RWPE2 (cell line): Measurements from ENCODE around the gene NRXN2.

Experiments used
- ATAC-seq: fragments of 200-7000 bp; cut with Tn5 transposase; 3 replicates; pipeline ENCODE4 v1.9.1; 2021; ENCODE audit warnings: low read depth
- DNase-seq: peaks from one replicate; pipeline ENCODE4 v3.0.0-alpha.2; 2020; ENCODE audit warnings: low spot score
- H3K27ac ChIP-seq: fragments of 450-650 bp; 2 replicates; pipeline ENCODE4 v1.5.1; 2017; ENCODE audit warnings: mild to moderate bottlenecking; ENCODE audit not compliant: poor library complexity, severe bottlenecking
- H3K27me3 ChIP-seq: fragments of 250-450 bp; sonication (Bioruptor Pico); 2 replicates; pipeline ENCODE4 v1.5.1; 2021; ENCODE audit warnings: mild to moderate bottlenecking, moderate library complexity; ENCODE audit not compliant: insufficient read depth, poor library complexity, severe bottlenecking
- H3K36me3 ChIP-seq: fragments of 250-450 bp; sonication (Bioruptor Pico); 2 replicates; pipeline ENCODE4 v1.5.1; 2020; ENCODE audit warnings: low read depth, mild to moderate bottlenecking, moderate library complexity
- H3K4me1 ChIP-seq: fragments of 250-450 bp; sonication (Bioruptor Pico); 2 replicates; pipeline ENCODE4 v1.5.1; 2021; ENCODE audit warnings: mild to moderate bottlenecking, moderate library complexity; ENCODE audit not compliant: insufficient read depth, poor library complexity, severe bottlenecking
- H3K4me3 ChIP-seq: fragments of 250-450 bp; sonication (Bioruptor Pico); 2 replicates; pipeline ENCODE4 v1.5.1; 2021; ENCODE audit warnings: mild to moderate bottlenecking, moderate library complexity; ENCODE audit not compliant: severe bottlenecking
- H3K9me3 ChIP-seq: fragments of 250-450 bp; sonication (Bioruptor Pico); 2 replicates; pipeline ENCODE4 v1.5.1; 2021; ENCODE audit warnings: mild to moderate bottlenecking, moderate library complexity; ENCODE audit not compliant: severe bottlenecking
- CTCF ChIP-seq: fragments of 450-650 bp; IDR thresholded peaks from one replicate; pipeline ENCODE4 v1.5.1; 2017; ENCODE audit warnings: mild to moderate bottlenecking, moderate library complexity; ENCODE audit not compliant: poor library complexity, severe bottlenecking

NRXN2 gene

GRCh38 chr11:64602466-64603070 is 120.4 kb downstream of the NRXN2 start:
- Histone ChIP-seq H3K27me3 (peaks cover 6% of the 10 kb centered on the region), H3K4me1 (no peaks in the 10 kb centered on the region), H3K4me3 (no peak overlapping the region), H3K36me3 (no peaks in the 10 kb centered on the region), H3K9me3 (no peaks in the 10 kb centered on the region), H3K27ac (no peak overlapping the region)
- DNase-seq (no peak), ATAC-seq (no peak)
- no peak for TF ChIP-seq CTCF

GRCh38 chr11:64601605-64602465 is 121.2 kb downstream of the NRXN2 start:
- Histone ChIP-seq H3K9me3 (no peaks in the 10 kb centered on the region), H3K27ac (no peak overlapping the region), H3K4me3 (no peak overlapping the region), H3K4me1 (no peaks in the 10 kb centered on the region), H3K36me3 (no peaks in the 10 kb centered on the region), H3K27me3 (no peaks in the 10 kb centered on the region)
- DNase-seq (no peak), ATAC-seq (no peak)
- TF ChIP-seq CTCF = no peak

GRCh38 chr11:64600281-64600992 is 122.6 kb downstream of the NRXN2 start:
- H3K4me1 ChIP-seq = no peaks in the 10 kb centered on the region
- H3K36me3 ChIP-seq = no peaks in the 10 kb centered on the region
- no peak for ATAC-seq

GRCh38 chr11:64599698-64600211 is 123.2 kb downstream of the NRXN2 start:
- Histone ChIP-seq H3K4me3 (no peak overlapping the region), H3K4me1 (no peaks in the 10 kb centered on the region), H3K9me3 (no peaks in the 10 kb centered on the region), H3K36me3 (no peaks in the 10 kb centered on the region), H3K27ac (no peak overlapping the region), H3K27me3 (no peaks in the 10 kb centered on the region)
- no peak for TF ChIP-seq CTCF
- DNase-seq (no peak), ATAC-seq (no peak)

More at GRCh38 chr11:64600281-64600992, 122.6 kb downstream of the NRXN2 start:
- H3K27me3 ChIP-seq = no peaks in the 10 kb centered on the region
- no peaks in the 10 kb centered on the region for H3K9me3 ChIP-seq
- no peak for DNase-seq
- no peak overlapping the region for H3K27ac ChIP-seq
- no peak overlapping the region for H3K4me3 ChIP-seq
- TF ChIP-seq CTCF = no peak
